SW 1271 (cell line): ENCODE results near the gene ATP2B1.

Experiments used
- DNase-seq, 2 experiments: peaks; one replicate each; lab custom pipeline; 2025; lab: John Stamatoyannopoulos, UW

The ATP2B1 gene

DNA sequence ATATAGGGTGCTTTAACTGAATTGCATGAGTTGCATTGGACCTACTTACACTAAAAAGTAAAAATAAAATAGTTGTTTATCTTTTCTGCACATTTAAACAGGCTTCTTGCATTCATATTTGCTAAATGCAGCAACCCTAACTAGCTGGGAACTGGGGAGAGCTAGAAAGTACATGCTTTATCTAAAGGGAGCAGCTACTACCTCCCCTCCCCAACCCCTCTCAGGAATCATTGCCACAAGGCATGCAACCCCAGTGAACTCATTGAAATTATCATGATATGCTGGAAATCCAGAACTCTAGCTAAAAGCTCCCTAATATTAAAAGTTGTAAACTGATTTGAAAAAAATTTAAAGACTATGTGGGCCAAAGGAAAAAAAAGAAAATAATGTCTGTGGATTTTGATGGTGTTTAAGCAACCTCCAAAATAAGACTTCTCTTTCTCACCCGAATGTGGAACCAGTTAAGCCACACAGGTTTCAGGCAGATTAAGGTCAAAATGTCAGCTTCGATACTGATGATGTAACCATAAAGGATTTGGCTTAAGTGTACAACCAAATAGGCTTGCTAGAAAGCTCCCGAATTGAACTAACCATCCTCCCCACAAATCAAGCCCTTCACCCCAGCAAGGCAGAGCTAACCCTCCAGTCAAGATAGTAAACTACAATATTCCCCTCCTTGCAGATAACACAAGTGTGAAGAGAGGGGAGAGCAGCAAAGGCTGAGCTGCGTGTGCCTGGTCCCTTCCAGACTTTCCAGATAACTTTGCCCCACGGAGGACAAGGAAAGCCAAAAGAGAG, 169.0 kb downstream of the ATP2B1 start:
- no peak for DNase-seq

DNA sequence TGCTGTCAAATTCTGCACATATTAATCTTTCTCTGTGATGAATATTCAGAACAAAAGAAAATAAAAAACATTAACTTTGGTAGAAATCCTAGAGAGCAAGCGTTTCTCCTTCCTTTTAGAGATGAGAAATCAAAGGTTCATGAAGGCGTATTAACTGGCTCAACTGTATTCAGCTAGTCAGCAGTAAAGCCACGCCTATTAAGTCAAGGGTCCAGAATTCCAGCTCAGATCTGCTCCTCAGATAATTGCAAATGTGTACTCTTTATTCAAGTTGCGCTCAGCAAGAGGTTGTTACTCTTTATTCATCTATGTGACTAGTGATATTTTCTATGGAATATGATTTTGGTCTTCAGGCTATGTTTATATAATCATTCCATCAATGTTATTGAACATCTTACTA, 169.7 kb downstream of the ATP2B1 start:
- DNase-seq: no peak
